Kidney (tissue), 22 donors: ENCODE data around the gene POSTN. TPM values are rescaled to one million over a fixed set of nuclear protein-coding genes. Genes with fewer than 3 reads are reported as not detected.

Source experiments
- DNase-seq, 5 donors: peaks; one replicate each; pipeline ENCODE4 v3.0.0-alpha.2; 2013 to 2020
- FAIRE-seq: peaks from 2 replicates; lab custom pipeline; 2012; peaks lifted over from hg19 to GRCh38; lab: Jason Lieb, UNC
- H3K27ac ChIP-seq, 2 donors: one replicate each; pipeline ENCODE4 v1.7.0; 2013; ENCODE audit warnings: low read depth in 2 of 2, low read length in 2 of 2, inconsistent platforms in 1 of 2
- H3K27me3 ChIP-seq: one replicate; pipeline ENCODE4 v1.7.1; 2013; ENCODE audit warnings: low read length, inconsistent platforms; ENCODE audit not compliant: control insufficient read depth, insufficient read depth
- H3K36me3 ChIP-seq, 3 donors: one replicate each; pipeline versions ENCODE4 v1.7.0 to v1.7.1; 2013; ENCODE audit warnings: low read length in 3 of 3, control low read depth in 1 of 3, inconsistent platforms in 1 of 3; ENCODE audit not compliant: insufficient read depth in 3 of 3, control insufficient read depth in 2 of 3
- H3K4me1 ChIP-seq, 3 donors: one replicate each; pipeline versions ENCODE4 v1.7.0 to v1.7.1; 2013; ENCODE audit warnings: low read length in 3 of 3, inconsistent platforms in 1 of 3, low read depth in 1 of 3; ENCODE audit not compliant: control insufficient read depth in 2 of 3, insufficient read depth in 2 of 3
- H3K4me3 ChIP-seq, 3 donors: one replicate each; pipeline versions ENCODE4 v1.7.0 to v1.8.1; 2013; ENCODE audit warnings: low read length in 3 of 3, control low read depth in 1 of 3, inconsistent platforms in 1 of 3
- H3K9ac ChIP-seq, 3 donors: one replicate each; pipeline versions ENCODE4 v1.7.0 to v1.7.1; 2013; ENCODE audit warnings: low read length in 3 of 3, control low read depth in 1 of 3, inconsistent platforms in 1 of 3
- H3K9me3 ChIP-seq, 3 donors: one replicate each; pipeline versions ENCODE4 v1.7.0 to v1.7.1; 2013; ENCODE audit warnings: low read length in 3 of 3, control low read depth in 1 of 3, inconsistent platforms in 1 of 3; ENCODE audit not compliant: control insufficient read depth in 2 of 3, insufficient read depth in 1 of 3
- CTCF ChIP-seq: IDR thresholded peaks from 3 replicates; pipeline ENCODE4 v1.5.1; 2012; ENCODE audit warnings: mild to moderate bottlenecking, moderate library complexity, borderline replicate concordance; ENCODE audit not compliant: insufficient read depth; ENCODE audit errors: extremely low read depth
- intact Hi-C: fragments of 100-400 bp; cut with DNase I; formaldehyde crosslinking; loops from one replicate; pipeline ENCODE4 v1.11.1; 2022
- long read RNA-seq, 10 donors: library from polyadenylated mRNA in 1 of 10; unstranded in 1 of 10; transcript quantifications; one replicate each; pipeline ENCODE4 v2.0.0 and lab custom pipeline, GENCODE V29; 2021 to 2026
- polyA plus RNA-seq: library from polyadenylated mRNA; stranded (reverse); fragments of 350-450 nt; fragmentation: Illumina TruSeq; extraction: RNeasy Lipid Tissue Mini Kit (QIAGEN cat#74804); gene quantifications from one replicate; pipeline ENCODE4 v1.2.3, GENCODE V29; 2014; ENCODE audit warnings: low read depth, low replicate concordance; ENCODE audit not compliant: insufficient read depth
- total RNA-seq: library from RNA; stranded (reverse); fragmentation: NEBNext Ultra II Directional; extraction: Animal tissue kit (Norgen Biotek cat#: 25700); gene quantifications from one replicate; pipeline ENCODE4 v1.2.1, GENCODE V29; 2021
- donor health status: control.
- donor health status: control.
- donor health status: control.
- donor health status: control.
- donor health status: control.
- donor health status: DM: yes; HTN: yes; CAD: no.
- donor health status: Normal renal cell carcinoma (clear cell type).

POSTN gene
- total RNA-seq (13.1 TPM), polyA plus RNA-seq (49.7 TPM)
- long read RNA-seq, donor 1, partial matches to known transcripts = 10 of 28 reads
- long read RNA-seq, donor 1, other reads (novel, unspliced or antisense) = 0 of 28 reads
- long read RNA-seq, donor 2, transcript POSTN-202 (22 exons, 3,196 nt) = major isoform, 7 of 20 reads
- long read RNA-seq, donor 2, partial matches to known transcripts = 7 of 20 reads
- long read RNA-seq, donor 2, other reads (novel, unspliced or antisense) = 0 of 20 reads
- long read RNA-seq, donor 3, partial matches to known transcripts = 0 of 8 reads
- long read RNA-seq, donor 3, other reads (novel, unspliced or antisense) = 0 of 8 reads
- long read RNA-seq, donor 4, partial matches to known transcripts = 0 of 8 reads
- long read RNA-seq, donor 4, other reads (novel, unspliced or antisense) = 0 of 8 reads
- long read RNA-seq, donor 5, partial matches to known transcripts = 0 of 2 reads
- long read RNA-seq, donor 5, other reads (novel, unspliced or antisense) = 0 of 2 reads
- long read RNA-seq, donor 6, transcript POSTN-203 (23 exons, 3,373 nt) = major isoform, 12 of 18 reads
- long read RNA-seq, donor 6, partial matches to known transcripts = 0 of 18 reads
- long read RNA-seq, donor 6, other reads (novel, unspliced or antisense) = 0 of 18 reads
- long read RNA-seq, donor 7, partial matches to known transcripts = 0 of 1 reads
- long read RNA-seq, donor 7, other reads (novel, unspliced or antisense) = 0 of 1 reads
- long read RNA-seq, donor 8, transcript POSTN-209 (21 exons, 3,214 nt) = major isoform, 6 of 32 reads
- long read RNA-seq, donor 8, transcript POSTN-203 (23 exons, 3,373 nt) = major isoform, 6 of 32 reads
- long read RNA-seq, donor 8, transcript POSTN-202 (22 exons, 3,196 nt) = major isoform, 6 of 32 reads
- long read RNA-seq, donor 8, partial matches to known transcripts = 6 of 32 reads
- long read RNA-seq, donor 8, other reads (novel, unspliced or antisense) = 0 of 32 reads
- long read RNA-seq, donor 9, partial matches to known transcripts = 0 of 3 reads
- long read RNA-seq, donor 9, other reads (novel, unspliced or antisense) = 0 of 3 reads
- long read RNA-seq, donor 10, transcript POSTN-207 (2 exons, 1,159 nt) = major isoform, 5 of 11 reads
- long read RNA-seq, donor 10, partial matches to known transcripts = 0 of 11 reads
- long read RNA-seq, donor 10, other reads (novel, unspliced or antisense) = 0 of 11 reads

GRCh38 chr13:37598597-37598996, at the start of gene POSTN:
Gene POSTN (minus strand): TSS chr13:37598768. CDS start chr13:37598726, 42 bp downstream.
- TF ChIP-seq CTCF = no peak
- peak in 3 of 5 donors; percentile 28 to 81 (median 72) for DNase-seq
- Histone ChIP-seq H3K9ac (peak within 1 kb of the TSS in 1 of 3 donors; percentile 47), H3K36me3 (no peaks in the 10 kb centered on the region), H3K4me1 (no peaks in the 10 kb centered on the region), H3K27ac (no peak within 1 kb of the TSS), H3K9me3 (no peaks in the 10 kb centered on the region), H3K4me3 (peak within 1 kb of the TSS in 1 of 3 donors; percentile 64), H3K27me3 (no peaks in the 10 kb centered on the region)
- intact Hi-C loops = no loop called here
- no peak for FAIRE-seq

GRCh38 chr13:37647031-37647650, 48.6 kb upstream of the POSTN start:
- no peaks in the 10 kb centered on the region for H3K4me1 ChIP-seq
- FAIRE-seq (no peak), DNase-seq (peak in 2 of 5 donors; percentile 23 to 32)
- H3K9me3 ChIP-seq = no peaks in the 10 kb centered on the region
- H3K27me3 ChIP-seq = no peaks in the 10 kb centered on the region
- TF ChIP-seq CTCF = no peak
- H3K27ac ChIP-seq = no peak overlapping the region
- no peak overlapping the region for H3K4me3 ChIP-seq
- intact Hi-C loops = no loop called here
- H3K36me3 ChIP-seq = no peaks in the 10 kb centered on the region
- no peak overlapping the region for H3K9ac ChIP-seq

GRCh38 chr13:37646531-37646930, 48.0 kb upstream of the POSTN start:
- FAIRE-seq = no peak
- intact Hi-C loops = no loop called here
- no peak overlapping the region for H3K27ac ChIP-seq

More at GRCh38 chr13:37646531-37646930, 48.0 kb upstream of the POSTN start:
- H3K9me3 ChIP-seq = no peaks in the 10 kb centered on the region
- no peaks in the 10 kb centered on the region for H3K36me3 ChIP-seq
- no peaks in the 10 kb centered on the region for H3K27me3 ChIP-seq
- no peak for DNase-seq
- TF ChIP-seq CTCF = no peak
- no peaks in the 10 kb centered on the region for H3K4me1 ChIP-seq
- H3K4me3 ChIP-seq = no peak overlapping the region
- no peak overlapping the region for H3K9ac ChIP-seq
